Neural progenitor cell (in vitro differentiated cells): ENCODE measurements around the gene PRRX1.

ENCODE experiments used
- CTCF ChIP-seq: fragments of 200-600 bp; sonication (generic); IDR thresholded peaks from 2 replicates; pipeline ENCODE4 v1.5.1; 2017; ENCODE audit warnings: antibody characterized with exemption, mild to moderate bottlenecking
- EZH2 ChIP-seq: fragments of 200-600 bp; sonication (generic); IDR thresholded peaks from 2 replicates; pipeline ENCODE4 v1.6.1; 2017; ENCODE audit warnings: antibody characterized with exemption, mild to moderate bottlenecking, moderate library complexity

- TF ChIP-seq CTCF = no peak
- no peak for TF ChIP-seq EZH2
Observed at GRCh38 chr1:170735366-170736263, 71.7 kb downstream of the PRRX1 start.
